Measurements from ENCODE around the gene TANGO6. TPM values are rescaled to one million over a fixed set of nuclear protein-coding genes. Genes with fewer than 3 reads are reported as not detected.

TANGO6 gene
- total and polyA plus RNA-seq, 2 of the 8 experiments (the other 6 are each of a cell fraction or from before 2014, with no cell fraction given), result 5.0 to 19.5 TPM

- Histone ChIP-seq H3K56ac (replicated peaks; ENCODE audit: insufficient read length, low read depth, low read length) (no peak overlapping the region), H2AFZ (ENCODE audit: low read length) (no peak overlapping the region), H3K79me2 (ENCODE audit: control insufficient read depth in 1 of 2, insufficient read depth in 2 of 2, low read length in 2 of 2) (peaks cover 9 to 63% of the 10 kb centered on the region in 2 experiments), H4K8ac (ENCODE audit: extremely low read depth, insufficient read depth, low read length) (no peak overlapping the region), H3K9me3 (ENCODE audit: insufficient read depth in 2 of 2, low read depth in 1 of 2, low read length in 1 of 2) (no peaks in the 10 kb centered on the region), H3K9ac (replicated peaks in 1 of 4; ENCODE audit: extremely low read depth in 1 of 4, low read depth in 3 of 4, low read length in 3 of 4) (no peak overlapping the region), H3K27me3 (replicated peaks in 1 of 4; ENCODE audit: control insufficient read depth in 3 of 4, extremely low read depth in 1 of 4, insufficient read depth in 3 of 4, low read length in 3 of 4) (no peaks in the 10 kb centered on the region), H3K23me2 (ENCODE audit: low read depth, low read length) (peaks cover 2% of the 10 kb centered on the region), H3K27ac (ENCODE audit: low read depth, low read length) (no peak overlapping the region), H3K79me1 (ENCODE audit: low read depth, low read length) (peaks cover 5% of the 10 kb centered on the region), H2BK5ac (ENCODE audit: low read depth, low read length) (no peak overlapping the region), H2BK120ac (replicated peaks; ENCODE audit: low read depth, low read length) (no peak overlapping the region), H3K4me3 (ENCODE audit: extremely low read depth in 1 of 4, insufficient read depth in 2 of 4, low read depth in 3 of 4, low read length in 4 of 4) (no peak overlapping the region), H4K5ac (ENCODE audit: insufficient read length, low read depth, low read length) (no peak overlapping the region), H3K36me3 (ENCODE audit: control insufficient read depth in 2 of 4, insufficient read depth in 4 of 4, low read length in 3 of 4) (peaks cover 0 to 5% (median 0%) of the 10 kb centered on the region in 4 experiments; a peak in 2 of 8 replicates), H2BK20ac (ENCODE audit: low read length) (no peak overlapping the region), H3K18ac (ENCODE audit: extremely low read depth, low read length) (no peak overlapping the region), H2AK5ac (ENCODE audit: low read depth, low read length) (no peak overlapping the region), H3K4ac (replicated peaks; ENCODE audit: insufficient read length, low read depth, low read length) (no peak overlapping the region), H4K91ac (replicated peaks; ENCODE audit: insufficient read length, low read length) (no peak overlapping the region), H3K14ac (ENCODE audit: insufficient read length) (no peak overlapping the region), H2BK12ac (ENCODE audit: low read depth, low read length) (no peak overlapping the region), H3K4me2 (ENCODE audit: insufficient read depth in 1 of 2, low read depth in 2 of 2, low read length in 2 of 2) (no peak overlapping the region), H4K20me1 (replicated peaks in 1 of 2; ENCODE audit: control insufficient read depth in 1 of 2, insufficient read depth in 2 of 2, low read length in 2 of 2) (peaks cover 0 to 6% of the 10 kb centered on the region in 2 experiments), H3K23ac (ENCODE audit: insufficient read length) (no peak overlapping the region), H3K4me1 (replicated peaks in 1 of 4; ENCODE audit: control insufficient read depth in 3 of 4, insufficient read depth in 4 of 4, low read length in 3 of 4) (peaks cover 0 to 7% (median 4%) of the 10 kb centered on the region in 4 experiments; a peak in 3 of 7 replicates), H2BK15ac (ENCODE audit: low read length) (no peak overlapping the region)
- DNase-seq (ENCODE audit: low read depth in 1 of 2, low spot score in 2 of 2) (no peak), FAIRE-seq (no peak)
- ChIA-PET POLR2A (ENCODE audit: partially characterized antibody) (interaction anchor here (0.6 to 0.9 kb wide), 2 partner anchors 20 to 282 kb away, joined by 3 read pairs; no protein-coding TSS in a partner anchor), CTCF (ENCODE audit: partially characterized antibody) (interaction anchor here (1.4 to 12.3 kb wide), 5 partner anchors 15 to 266 kb away, joined by 3 to 174 read pairs (median 7); no protein-coding TSS in a partner anchor)
- TF ChIP-seq POLR2A (IDR thresholded peaks at IDR 0.05; ENCODE audit: control extremely low read depth in 1 of 2, low read depth in 2 of 2, low read length in 2 of 2) (no peak), EZH2 (IDR thresholded peaks at IDR 0.05; ENCODE audit: low read depth, low read length, severe bottlenecking) (no peak), GTF2F1 (IDR thresholded peaks at IDR 0.05; ENCODE audit: borderline replicate concordance, low read depth, low read length) (no peak), BCL11A (IDR thresholded peaks at IDR 0.05; ENCODE audit: low read depth in 2 of 2, low read length in 2 of 2) (no peak)
- WGBS, 2 experiments (ENCODE audit: extremely low coverage in 1 of 2, insufficient coverage in 1 of 2, insufficient read length in 1 of 2, insufficient replicate concordance in 2 of 2, low coverage in 1 of 2, low lambda C conversion rate in 2 of 2, missing lambda C conversion rate in 1 of 2), result 90% methylated on average over 12 of the region's 12 CpGs; no CpG with 5 or more reads in 1 of the 2 experiments
Measured at GRCh38 chr16:69127966-69128510, 284.7 kb downstream of the TANGO6 start.
